Skin of body (tissue), 2 donors: ENCODE measurements around the gene PYGB. TPM values are rescaled to one million over a fixed set of nuclear protein-coding genes. Genes with fewer than 3 reads are reported as not detected.
"Not testable (repeated sequence)": the region's sequence is repeated elsewhere in the genome, so short reads cannot be mapped to it uniquely, and the experiment has no call there.

ENCODE experiments used
- DNase-seq: peaks from one replicate; lab custom pipeline; 2025; lab: John Stamatoyannopoulos, UW
- total RNA-seq: library from RNA; depleted of rRNA; stranded (reverse); fragments of >200 nt; gene quantifications from one replicate; pipeline ENCODE4 v1.2.3, GENCODE V29; 2014

Gene PYGB
- total RNA-seq, 1 donor from 2014 or later = 23.7 TPM

GRCh38 chr20:25310921-25311728 lies 63.2 kb downstream of the PYGB start:
- peak; percentile 48 for DNase-seq

- not testable (repeated sequence) for DNase-seq
Observed at GRCh38 chr20:25312716-25313115, 64.8 kb downstream of the PYGB start.

- no peak for DNase-seq
Observed at GRCh38 chr20:25313593-25313992, 65.7 kb downstream of the PYGB start.

- DNase-seq = no peak
Observed at GRCh38 chr20:25314497-25315417, 66.9 kb downstream of the PYGB start.

DNA sequence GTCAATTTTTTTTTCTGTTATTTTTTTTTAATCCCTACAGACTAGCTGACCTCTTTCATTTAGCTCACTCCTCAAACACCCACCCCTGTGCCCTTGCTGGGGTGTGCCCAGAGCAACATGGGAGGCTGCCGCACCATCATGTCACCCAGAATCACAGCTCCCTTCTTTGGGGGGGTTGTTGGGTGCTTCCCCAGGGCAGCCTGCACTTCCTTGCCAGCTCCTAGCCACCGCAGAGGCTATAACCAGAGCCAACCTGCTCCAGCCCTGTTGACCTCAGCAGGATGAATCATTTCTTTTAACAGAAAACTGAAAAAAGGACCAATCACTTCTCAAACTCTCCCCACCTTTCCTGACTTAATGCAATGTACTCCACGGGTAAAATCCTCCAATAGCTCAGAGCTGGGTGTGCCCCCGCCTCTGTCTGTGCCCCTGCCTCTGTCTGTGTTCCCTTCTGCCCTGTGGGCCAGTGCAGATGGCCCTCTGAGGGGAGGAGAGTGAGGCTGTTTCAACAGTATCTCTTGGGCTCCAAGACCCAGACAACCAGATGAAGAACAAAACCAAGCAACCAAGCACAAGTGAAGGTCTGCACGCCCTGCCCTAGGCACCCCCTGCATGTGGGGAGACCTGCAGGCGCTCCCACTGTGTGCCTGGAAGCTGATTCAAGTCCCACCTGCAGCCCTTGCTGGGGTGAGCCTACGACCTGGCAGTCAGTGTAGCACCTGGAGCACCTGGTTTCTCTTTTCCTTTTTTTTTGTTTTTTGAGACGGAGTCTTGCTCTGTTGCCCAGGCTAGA lies 67.7 kb downstream of the PYGB start:
- no peak for DNase-seq

DNA sequence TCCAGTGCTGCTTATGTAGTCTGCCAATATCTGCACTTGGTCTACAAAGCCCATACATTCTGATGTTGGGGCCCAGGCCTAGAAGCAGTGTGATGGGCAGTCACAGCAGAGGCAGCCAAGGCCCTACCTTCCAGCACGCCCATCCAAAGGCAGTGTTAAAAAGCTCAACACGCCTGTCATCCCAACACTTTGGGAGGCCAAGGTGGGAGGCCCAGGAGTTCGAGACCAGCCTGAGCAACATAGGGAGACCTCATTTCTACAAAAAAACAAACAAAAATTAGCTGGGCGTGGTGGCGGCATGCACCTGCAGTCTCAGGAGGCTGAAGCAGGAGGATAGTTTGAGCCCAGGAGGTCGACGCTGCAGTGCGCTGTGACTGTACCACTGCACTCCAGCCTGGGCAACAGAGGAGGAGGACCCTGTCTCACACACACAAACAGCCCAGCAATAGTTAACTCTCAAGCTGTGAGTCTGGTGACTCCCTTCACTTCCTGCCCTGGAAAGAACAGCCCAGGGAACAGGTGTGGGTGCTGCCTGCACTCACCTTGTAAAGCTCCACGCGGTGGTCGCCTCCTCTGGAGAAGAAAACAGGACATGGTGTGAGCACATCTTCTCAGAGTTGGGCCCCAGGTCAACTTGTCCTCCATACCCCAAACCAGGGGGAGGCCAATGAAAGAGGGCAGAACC lies 68.8 kb downstream of the PYGB start:
- no peak for DNase-seq

DNA sequence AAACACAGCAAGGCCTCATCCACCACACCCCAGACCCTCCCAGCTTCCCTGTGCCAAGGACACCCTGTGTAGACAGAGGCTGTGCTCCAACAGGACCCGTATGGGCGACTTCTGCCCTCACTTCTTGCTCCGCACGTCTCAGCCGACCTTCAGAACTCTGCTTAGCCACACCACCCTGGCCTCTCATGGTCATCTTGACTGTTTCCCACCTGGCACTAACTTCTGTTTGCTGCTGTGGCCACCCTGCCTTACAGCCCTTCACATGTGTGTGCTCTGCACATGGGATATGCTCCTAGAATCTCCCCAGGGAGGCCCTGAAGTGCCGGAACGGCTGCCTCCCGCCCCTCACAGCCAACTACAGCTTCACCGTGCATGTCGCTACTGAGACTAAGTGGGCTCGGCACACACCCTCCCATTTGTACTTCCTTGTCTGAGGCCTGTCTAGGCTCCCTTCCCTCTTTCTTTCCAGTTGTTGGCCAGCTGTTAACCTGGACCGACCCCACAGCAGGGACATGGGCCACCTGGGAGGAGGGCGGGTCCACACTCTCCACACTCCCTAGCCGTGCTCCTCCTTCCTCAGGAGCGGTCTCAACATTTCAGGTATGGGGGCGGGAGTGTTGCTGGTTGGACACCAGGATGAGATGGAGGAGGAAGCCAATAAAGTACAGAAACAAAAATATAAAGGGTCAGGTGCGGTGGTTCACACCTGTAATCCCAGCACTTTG lies 69.6 kb downstream of the PYGB start:
- no peak for DNase-seq

GRCh38 chr20:25318471-25319240 lies 70.8 kb downstream of the PYGB start:
- no peak for DNase-seq

GRCh38 chr20:25319241-25320034 lies 71.6 kb downstream of the PYGB start:
- no peak for DNase-seq

GRCh38 chr20:25320035-25320800 lies 72.3 kb downstream of the PYGB start:
- DNase-seq = no peak

- DNase-seq = no peak
Observed at GRCh38 chr20:25321262-25321831, 73.5 kb downstream of the PYGB start.

GRCh38 chr20:25321991-25322390 lies 74.1 kb downstream of the PYGB start:
- no peak for DNase-seq

DNA sequence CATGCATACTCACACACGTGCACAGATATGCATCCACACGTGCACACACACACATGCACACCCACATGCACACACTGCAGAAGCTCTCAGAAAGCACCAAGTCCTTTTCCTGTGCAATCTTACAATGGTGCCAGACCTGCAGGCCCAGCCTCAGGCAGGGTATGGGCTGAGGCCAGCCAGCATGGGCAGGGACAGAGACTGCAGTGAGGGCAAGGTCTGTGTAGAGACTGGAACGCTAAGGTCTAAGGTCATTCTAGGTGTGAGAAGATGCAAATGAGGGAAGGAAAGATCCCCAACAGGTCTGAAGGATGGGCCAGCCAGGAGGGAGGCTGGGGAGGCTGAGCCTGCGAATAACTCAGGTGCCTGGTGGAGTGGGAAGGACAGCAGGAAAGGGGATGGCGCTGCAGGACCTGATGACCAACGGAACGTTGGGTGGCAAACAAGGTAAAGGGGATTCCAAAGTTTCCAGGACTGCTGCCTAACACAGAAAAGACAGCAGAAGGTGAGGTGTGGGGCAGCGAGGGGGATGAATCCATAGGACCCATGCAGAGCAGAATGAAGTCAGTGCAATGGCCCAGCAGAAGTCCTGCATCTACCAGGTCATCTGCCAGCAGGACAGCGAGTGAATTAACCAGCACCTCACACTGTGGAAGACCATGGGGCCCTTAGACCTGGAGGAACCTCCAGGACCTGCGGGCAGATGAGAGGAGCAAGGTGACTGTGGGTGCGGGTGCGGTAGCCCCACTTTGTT lies 75.8 kb downstream of the PYGB start:
- no peak for DNase-seq

DNA sequence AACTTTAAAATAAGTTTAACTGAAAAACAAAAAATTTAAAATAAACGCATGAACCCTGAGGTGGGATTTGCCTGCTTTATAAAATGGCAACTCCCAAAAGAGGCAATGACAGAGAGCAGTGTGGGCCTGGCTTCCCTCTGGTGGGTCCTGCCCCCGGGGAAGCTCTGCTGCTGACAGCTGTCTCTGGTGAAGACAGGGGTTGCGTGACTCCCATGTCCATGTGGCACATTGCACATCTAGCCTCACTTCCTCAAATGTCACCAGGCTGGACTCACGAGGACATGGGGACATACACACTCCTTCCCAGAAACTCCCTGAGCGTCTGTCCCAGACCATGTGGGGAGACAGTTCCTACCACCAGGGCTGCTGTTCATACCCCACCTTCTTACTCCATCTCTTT lies 76.5 kb downstream of the PYGB start:
- DNase-seq = no peak

DNA sequence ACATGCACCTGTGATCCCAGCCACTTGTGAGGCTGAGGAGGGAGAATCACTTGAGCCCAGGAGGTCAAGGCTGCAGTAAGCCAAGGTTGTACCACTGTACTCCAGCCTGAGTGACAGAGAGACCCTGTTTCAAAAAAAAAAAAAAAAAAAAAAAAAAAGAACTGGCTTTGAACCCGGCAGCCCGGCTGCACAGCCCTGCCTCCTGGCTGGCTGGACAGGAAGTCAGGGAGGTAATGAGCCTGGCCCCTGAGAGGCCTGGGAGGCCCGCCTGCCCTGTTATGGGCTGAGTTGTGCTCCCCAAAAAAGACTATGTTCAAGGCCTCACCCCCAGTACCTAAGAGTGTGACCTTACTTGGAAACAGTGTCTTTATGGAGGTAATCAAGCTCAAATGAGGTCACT lies 77.2 kb downstream of the PYGB start:
- no peak for DNase-seq

- no peak for DNase-seq
Observed at GRCh38 chr20:25325997-25326396, 78.1 kb downstream of the PYGB start.
